ENCODE measurements around the gene BRPF3.

DNA sequence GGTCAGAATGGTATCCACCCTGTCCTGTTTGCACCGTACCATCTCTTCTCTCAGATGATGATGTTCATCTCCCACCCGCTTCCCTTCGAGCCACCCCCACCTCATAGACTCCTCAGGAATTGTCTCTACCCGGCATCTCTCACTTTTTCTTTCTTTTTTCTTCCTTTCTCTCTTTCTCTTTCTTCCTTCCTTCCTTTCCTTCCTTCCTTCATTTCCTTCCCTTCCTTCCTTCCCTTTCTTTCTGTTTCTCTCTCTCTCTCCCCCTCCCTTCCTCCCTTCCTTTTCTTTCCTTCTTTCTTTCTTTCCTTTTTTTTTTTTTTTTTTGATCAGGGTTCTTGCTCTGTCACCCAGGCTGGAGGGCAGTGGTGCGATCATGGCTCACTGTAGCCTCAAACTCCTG is 45.6 kb downstream of the BRPF3 start:
- no peak for TF ChIP-seq ZNF274 (CRISPR knock-in tag; IDR thresholded peaks at IDR 0.05)
- TF ChIP-seq CTCF (CRISPR knock-in tag; IDR thresholded peaks at IDR 0.05): no peak
- TF ChIP-seq HMG20B (CRISPR knock-in tag; conservative IDR thresholded peaks at IDR 0.05): no peak
- TF ChIP-seq, protein P1, sequence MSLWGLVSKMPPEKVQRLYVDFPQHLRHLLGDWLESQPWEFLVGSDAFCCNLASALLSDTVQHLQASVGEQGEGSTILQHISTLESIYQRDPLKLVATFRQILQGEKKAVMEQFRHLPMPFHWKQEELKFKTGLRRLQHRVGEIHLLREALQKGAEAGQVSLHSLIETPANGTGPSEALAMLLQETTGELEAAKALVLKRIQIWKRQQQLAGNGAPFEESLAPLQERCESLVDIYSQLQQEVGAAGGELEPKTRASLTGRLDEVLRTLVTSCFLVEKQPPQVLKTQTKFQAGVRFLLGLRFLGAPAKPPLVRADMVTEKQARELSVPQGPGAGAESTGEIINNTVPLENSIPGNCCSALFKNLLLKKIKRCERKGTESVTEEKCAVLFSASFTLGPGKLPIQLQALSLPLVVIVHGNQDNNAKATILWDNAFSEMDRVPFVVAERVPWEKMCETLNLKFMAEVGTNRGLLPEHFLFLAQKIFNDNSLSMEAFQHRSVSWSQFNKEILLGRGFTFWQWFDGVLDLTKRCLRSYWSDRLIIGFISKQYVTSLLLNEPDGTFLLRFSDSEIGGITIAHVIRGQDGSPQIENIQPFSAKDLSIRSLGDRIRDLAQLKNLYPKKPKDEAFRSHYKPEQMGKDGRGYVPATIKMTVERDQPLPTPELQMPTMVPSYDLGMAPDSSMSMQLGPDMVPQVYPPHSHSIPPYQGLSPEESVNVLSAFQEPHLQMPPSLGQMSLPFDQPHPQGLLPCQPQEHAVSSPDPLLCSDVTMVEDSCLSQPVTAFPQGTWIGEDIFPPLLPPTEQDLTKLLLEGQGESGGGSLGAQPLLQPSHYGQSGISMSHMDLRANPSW (CRISPR knock-in tag; IDR thresholded peaks at IDR 0.05; ENCODE audit: borderline replicate concordance): no peak
- TF ChIP-seq RAD51 (IDR thresholded peaks at IDR 0.05; ENCODE audit: borderline replicate concordance): no peak
- TF ChIP-seq NFAT5 (CRISPR knock-in tag; IDR thresholded peaks at IDR 0.05): no peak

Measured in HepG2 (cell line).